ENCODE results near the gene BRD2. TPM values are rescaled to one million over a fixed set of nuclear protein-coding genes. Genes with fewer than 3 reads are reported as not detected.

Gene BRD2
- total RNA-seq, 1 donor, result 191 TPM

- peak in 2 of 3 donors; percentile 49 to 65 for DNase-seq (ENCODE audit: low read depth in 2 of 3, low spot score in 2 of 3)
Observed at GRCh38 chr6:32947552-32948465, 20.6 kb upstream of the BRD2 start.

DNA sequence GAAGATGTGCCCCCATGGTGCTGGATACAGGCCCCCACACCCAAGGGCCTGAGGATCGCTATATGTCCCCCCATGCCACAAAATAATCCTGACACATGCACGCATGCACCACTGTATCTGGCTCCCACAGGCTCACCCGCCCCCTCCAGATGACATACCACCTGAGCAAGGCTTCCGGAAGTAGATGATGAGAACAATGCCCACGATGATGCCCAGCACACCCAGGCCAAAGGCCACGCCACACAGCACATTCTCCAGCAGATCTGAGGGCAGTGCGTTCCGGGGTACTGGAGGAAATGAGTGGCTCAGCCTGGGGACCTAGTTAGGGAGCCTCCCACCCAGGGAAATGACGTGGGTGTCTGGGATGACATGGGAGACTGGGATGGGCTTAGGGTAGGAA lies 19.3 kb upstream of the BRD2 start:
- no peak for DNase-seq (ENCODE audit: low read depth in 2 of 3, low spot score in 2 of 3)

DNA sequence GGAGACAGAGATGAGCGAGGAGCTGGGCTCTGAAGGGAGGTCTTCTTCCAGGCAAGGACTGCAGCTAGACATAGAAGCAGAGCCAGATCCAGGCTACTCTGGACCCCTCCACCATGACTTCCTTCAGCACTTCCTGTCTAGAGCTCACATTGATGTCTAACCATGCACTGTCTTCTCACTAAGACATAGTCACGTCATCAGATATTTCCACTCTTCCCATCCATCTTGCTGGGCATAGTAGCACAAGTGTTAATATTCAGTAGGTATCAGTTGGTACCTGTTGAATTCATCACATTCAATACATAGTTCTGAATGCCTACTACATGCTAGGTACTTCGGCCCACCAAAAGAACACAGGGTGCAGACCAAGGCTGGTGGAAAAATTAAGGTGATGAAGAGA lies 18.4 kb upstream of the BRD2 start:
- no peak for DNase-seq (ENCODE audit: low read depth in 2 of 3, low spot score in 2 of 3)

- DNase-seq (ENCODE audit: low read depth in 2 of 3, low spot score in 2 of 3), result no peak
Observed at GRCh38 chr6:32950449-32950848, 17.9 kb upstream of the BRD2 start.

- DNase-seq (ENCODE audit: low read depth in 2 of 3, low spot score in 2 of 3), result peak in 2 of 3 donors; percentile 97 to 99
Observed at GRCh38 chr6:32952817-32953739, 15.3 kb upstream of the BRD2 start, which contains the start of gene HLA-DMA. TSS of gene HLA-DMA (minus strand) at chr6:32953097. CDS start at chr6:32953036, 61 bp downstream.

DNA sequence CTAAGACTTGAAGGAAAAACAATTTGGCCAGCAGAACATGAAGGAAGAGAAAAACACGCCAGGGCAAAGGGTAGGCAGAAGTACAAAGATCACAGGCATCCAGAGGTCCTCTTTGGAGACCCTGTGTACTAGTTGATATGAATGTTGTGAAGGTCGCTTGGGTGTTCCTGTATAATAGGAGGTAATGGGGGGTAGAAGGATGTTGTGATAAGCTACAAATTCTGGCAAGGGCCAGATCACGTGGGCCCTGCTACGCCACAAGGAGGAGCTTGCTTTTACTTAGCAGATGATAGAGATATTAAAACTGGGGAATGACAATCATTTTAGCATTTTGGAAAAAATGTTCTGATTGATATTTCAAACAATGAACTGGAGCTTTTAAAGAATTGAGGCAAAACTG lies 14.6 kb upstream of the BRD2 start:
- DNase-seq (ENCODE audit: low read depth in 2 of 3, low spot score in 2 of 3), result no peak

DNA sequence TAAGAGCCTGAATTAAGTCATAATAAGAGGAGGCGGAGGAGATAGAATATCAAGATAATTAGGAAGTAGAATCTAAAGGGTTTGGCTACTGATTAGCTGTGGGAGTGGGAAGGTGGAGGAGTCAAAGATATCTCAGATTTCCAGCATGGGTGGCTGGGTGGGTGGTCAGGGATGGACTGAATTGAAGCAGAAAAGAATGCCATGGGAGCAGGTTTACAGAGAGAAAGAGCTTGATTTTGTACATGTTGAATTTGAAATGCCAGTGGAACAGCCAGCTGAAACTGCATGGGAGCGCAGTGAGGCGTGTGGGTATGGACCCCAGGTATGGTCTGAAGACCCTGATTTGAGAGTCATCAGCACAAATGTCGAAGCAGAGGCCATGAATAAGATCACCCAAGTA lies 14.1 kb upstream of the BRD2 start:
- DNase-seq (ENCODE audit: low read depth in 2 of 3, low spot score in 2 of 3), result no peak

GRCh38 chr6:32954986-32955802 lies 13.2 kb upstream of the BRD2 start:
- no peak for DNase-seq (ENCODE audit: low read depth in 2 of 3, low spot score in 2 of 3)

DNA sequence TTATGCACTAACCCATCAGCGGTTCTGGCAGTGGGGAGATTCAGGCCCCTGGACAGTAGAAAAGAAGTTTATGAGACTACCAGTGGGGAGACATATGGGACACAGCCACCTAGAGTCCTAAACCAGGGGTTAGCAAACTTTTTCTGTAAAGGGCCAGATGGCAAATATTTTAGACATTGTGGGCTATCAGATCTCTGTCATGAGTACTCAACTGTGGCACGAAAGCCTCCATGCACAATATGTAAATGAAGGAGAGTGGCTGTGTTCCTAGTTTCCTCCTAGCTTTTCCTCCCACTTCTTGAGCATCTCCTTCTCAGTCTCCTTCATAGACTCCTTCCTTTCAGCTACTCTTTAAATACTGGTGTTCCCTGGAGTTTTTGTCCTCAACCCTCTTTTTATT lies 12.2 kb upstream of the BRD2 start:
- DNase-seq (ENCODE audit: low read depth in 2 of 3, low spot score in 2 of 3), result no peak

DNA sequence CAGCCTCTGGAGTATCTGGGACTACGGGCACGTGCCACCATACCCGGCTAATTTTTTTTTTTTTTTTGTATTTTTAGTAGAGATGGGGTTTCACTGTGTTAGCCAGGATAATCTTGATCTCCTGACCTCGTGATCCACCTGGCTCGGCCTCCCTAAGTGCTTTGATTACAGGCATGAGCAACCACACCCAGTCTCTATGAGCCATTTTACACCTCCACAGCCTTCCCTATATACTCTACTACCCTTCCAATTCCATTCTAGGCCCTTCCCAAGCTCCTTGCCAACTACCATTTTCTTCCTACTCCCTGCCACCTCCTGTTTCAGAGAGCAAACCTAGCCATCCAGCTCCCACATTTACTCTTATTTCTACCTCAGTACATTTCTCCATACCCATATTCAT lies 7.8 kb upstream of the BRD2 start:
- DNase-seq (ENCODE audit: low read depth in 2 of 3, low spot score in 2 of 3), result no peak

DNA sequence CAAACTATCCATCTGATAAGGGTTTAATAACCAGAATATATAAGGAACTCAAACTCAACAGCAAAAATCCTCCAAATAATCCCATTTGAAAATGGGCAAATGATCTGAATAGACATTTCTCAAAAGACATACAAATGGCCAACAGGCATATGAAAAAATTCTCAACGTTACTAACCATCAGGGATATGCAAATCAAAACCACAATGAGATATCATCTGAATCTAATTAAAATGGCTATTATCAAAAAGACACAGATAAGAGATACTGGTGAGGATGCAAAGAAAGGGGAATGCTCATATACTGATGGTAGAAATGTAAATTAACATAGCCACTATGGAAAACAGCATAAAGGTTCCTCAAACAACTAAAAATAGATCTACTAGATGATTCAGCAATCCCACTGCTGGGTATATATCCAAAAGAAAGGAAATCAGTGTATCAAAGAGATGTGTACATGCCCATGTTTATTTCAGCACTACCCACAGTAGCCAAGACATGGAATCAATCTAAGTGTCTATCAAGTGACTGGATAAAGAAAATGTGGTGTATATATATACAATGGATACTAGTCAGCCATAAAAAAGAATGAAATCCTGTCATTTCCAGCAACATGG lies 6.1 kb upstream of the BRD2 start:
- DNase-seq (ENCODE audit: low read depth in 2 of 3, low spot score in 2 of 3), result no peak

- DNase-seq (ENCODE audit: low read depth in 2 of 3, low spot score in 2 of 3), result no peak
Observed at GRCh38 chr6:32963866-32964265, 4.5 kb upstream of the BRD2 start.

DNA sequence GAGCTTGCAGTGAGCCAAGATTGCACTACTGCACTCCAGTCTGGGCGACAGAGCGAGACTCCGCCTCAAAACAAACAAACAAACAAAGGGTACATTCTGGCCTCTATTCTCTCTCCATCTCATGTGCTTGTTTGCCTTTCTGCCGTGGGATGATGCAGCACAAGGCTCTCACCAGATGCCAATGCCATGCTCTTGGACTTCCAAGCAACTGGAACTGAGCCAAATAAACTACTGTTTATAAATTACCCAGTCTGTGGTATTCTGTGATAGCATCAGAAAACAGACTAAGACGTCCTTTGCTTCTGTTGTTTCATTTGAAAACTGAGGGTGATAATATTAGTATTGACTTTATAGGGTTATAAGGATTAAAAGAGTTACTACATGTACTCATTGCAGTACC lies 3.6 kb upstream of the BRD2 start:
- no peak for DNase-seq (ENCODE audit: low read depth in 2 of 3, low spot score in 2 of 3)

GRCh38 chr6:32967151-32968091 lies 973 bp upstream of the BRD2 start:
- peak in 2 of 3 donors; percentile 57 to 61 for DNase-seq (ENCODE audit: low read depth in 2 of 3, low spot score in 2 of 3)

GRCh38 chr6:32968867-32969684 lies 682 bp downstream of the BRD2 start:
- DNase-seq (ENCODE audit: low read depth in 2 of 3, low spot score in 2 of 3), result peak in 2 of 3 donors; percentile 62 to 67

DNA sequence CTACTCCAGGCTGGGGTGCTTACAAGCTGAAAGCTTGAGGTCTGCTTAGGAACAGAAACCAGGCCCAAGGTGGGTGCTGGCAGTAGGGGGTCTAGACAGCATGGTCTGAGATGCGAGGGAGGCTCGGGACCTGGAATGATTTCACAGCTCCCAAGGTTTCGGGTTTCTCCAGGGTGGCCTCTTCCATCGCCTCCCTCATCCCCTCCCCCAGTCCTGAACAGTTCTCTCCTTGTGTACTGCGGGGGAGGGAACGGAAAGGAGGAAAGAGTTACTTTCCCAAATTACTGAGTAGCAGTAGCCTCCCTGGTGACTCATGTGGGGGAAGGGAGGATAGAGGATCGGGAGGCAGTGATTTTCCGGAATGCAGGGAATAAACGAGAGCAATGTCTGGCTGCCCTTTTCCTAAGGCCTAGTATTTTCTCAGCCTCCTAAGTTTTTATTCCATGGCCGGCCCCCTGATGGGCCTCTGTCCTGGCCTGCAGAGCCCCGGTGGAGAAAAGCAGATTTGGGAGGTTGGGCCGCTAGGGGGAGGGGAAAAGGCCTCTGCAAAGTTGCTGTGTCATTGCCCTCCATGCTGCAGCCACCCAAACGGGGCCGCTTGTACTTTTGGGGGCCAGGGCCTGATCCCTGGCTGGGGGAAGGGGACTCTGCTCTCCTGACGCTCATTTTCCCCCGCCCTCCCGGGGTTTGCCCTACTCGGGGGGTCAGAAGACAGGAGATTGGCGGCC lies 1.5 kb downstream of the BRD2 start:
- DNase-seq (ENCODE audit: low read depth in 2 of 3, low spot score in 2 of 3), result peak in 2 of 3 donors; percentile 89 to 95
